Upper lobe of right lung (tissue), 1 donor: ENCODE results near the gene ERC1. TPM values are rescaled to one million over a fixed set of nuclear protein-coding genes. Genes with fewer than 3 reads are reported as not detected.
A peak's percentile ranks its signal among the peaks of the same experiment; 100 is the strongest.

Experiments
- ATAC-seq: fragments of 200-7000 bp; cut with Tn5 transposase; one replicate; pipeline ENCODE4 v1.9.1; 2020; ENCODE audit warnings: mild to moderate bottlenecking, moderate library complexity
- DNase-seq: peaks from one replicate; pipeline ENCODE4 v3.0.0-alpha.2; 2020
- H3K27ac ChIP-seq: fragments of 200-600 bp; one replicate; pipeline ENCODE4 v1.8.0; 2022
- H3K27me3 ChIP-seq: fragments of 200-600 bp; one replicate; pipeline ENCODE4 v1.8.0; 2022; ENCODE audit warnings: mild to moderate bottlenecking
- H3K36me3 ChIP-seq: fragments of 200-600 bp; one replicate; pipeline ENCODE4 v1.8.0; 2022
- H3K4me1 ChIP-seq: fragments of 200-600 bp; one replicate; pipeline ENCODE4 v1.8.0; 2022
- H3K4me3 ChIP-seq: fragments of 200-600 bp; one replicate; pipeline ENCODE4 v1.8.0; 2022; ENCODE audit warnings: mild to moderate bottlenecking
- H3K9me3 ChIP-seq: fragments of 200-600 bp; one replicate; pipeline ENCODE4 v1.8.0; 2022
- intact Hi-C: fragments of 100-400 bp; cut with DNase I; formaldehyde crosslinking; loops from one replicate; pipeline ENCODE4 v1.11.0; 2022
- total RNA-seq: library from RNA; stranded (reverse); fragmentation: NEBNext Ultra II Directional; extraction: Animal tissue kit (Norgen Biotek cat#: 25700); gene quantifications from one replicate; pipeline ENCODE4 v1.2.1, GENCODE V29; 2021
- TF ChIP-seq, protein P1 (sequence below): fragments of 200-600 bp; IDR thresholded peaks from one replicate; pipeline ENCODE4 v1.8.0; 2022; ENCODE audit warnings: antibody characterized with exemption
- donor health status: DM: no; HTN: yes; CAD: no; lungs with severe emphysema.

ERC1 gene
- total RNA-seq, 1 donor from 2014 or later = 54.3 TPM

DNA sequence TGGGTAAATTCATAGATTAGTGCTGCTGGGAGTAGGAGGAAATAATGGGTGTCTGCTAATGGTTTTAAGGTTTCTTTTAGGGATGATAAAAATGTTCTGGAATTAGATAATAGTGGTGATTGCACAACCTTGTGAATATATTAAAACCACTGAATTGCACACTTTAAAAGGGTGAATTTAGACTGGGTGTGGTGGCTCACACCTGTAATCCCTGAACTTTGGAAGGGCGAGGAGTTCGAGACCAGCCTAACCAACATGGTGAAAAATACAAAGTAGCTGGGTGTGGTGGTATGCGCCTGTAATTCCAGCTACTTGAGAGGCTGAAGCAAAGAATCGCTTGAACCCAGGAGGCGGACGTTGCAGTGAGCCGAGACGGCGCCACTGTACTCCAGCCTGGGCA lies 42.8 kb upstream of the ERC1 start:
- DNase-seq = no peak
- H3K9me3 ChIP-seq = no peaks in the 10 kb centered on the region
- peak overlapping the region; percentile 82 for H3K4me3 ChIP-seq
- H3K36me3 ChIP-seq = no peaks in the 10 kb centered on the region
- peaks cover 10% of the 10 kb centered on the region for H3K4me1 ChIP-seq
- H3K27me3 ChIP-seq = no peaks in the 10 kb centered on the region
- TF ChIP-seq, protein P1, sequence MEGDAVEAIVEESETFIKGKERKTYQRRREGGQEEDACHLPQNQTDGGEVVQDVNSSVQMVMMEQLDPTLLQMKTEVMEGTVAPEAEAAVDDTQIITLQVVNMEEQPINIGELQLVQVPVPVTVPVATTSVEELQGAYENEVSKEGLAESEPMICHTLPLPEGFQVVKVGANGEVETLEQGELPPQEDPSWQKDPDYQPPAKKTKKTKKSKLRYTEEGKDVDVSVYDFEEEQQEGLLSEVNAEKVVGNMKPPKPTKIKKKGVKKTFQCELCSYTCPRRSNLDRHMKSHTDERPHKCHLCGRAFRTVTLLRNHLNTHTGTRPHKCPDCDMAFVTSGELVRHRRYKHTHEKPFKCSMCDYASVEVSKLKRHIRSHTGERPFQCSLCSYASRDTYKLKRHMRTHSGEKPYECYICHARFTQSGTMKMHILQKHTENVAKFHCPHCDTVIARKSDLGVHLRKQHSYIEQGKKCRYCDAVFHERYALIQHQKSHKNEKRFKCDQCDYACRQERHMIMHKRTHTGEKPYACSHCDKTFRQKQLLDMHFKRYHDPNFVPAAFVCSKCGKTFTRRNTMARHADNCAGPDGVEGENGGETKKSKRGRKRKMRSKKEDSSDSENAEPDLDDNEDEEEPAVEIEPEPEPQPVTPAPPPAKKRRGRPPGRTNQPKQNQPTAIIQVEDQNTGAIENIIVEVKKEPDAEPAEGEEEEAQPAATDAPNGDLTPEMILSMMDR = no peak
- ATAC-seq = no peak
- intact Hi-C loops = no loop called here
- no peak overlapping the region for H3K27ac ChIP-seq

GRCh38 chr12:949453-950191 lies 41.4 kb upstream of the ERC1 start, which contains the start of gene RAD52:
Gene RAD52 (minus strand): TSS chr12:949694. CDS start chr12:933058, 16,636 bp downstream.
- peak within 1 kb of the TSS; percentile 82 for H3K4me3 ChIP-seq
- H3K36me3 ChIP-seq = no peaks in the 10 kb centered on the region
- TF ChIP-seq, protein P1 = peak; percentile 97
- peaks cover 10% of the 10 kb centered on the region for H3K4me1 ChIP-seq
- DNase-seq = peak; percentile 98
- no peaks in the 10 kb centered on the region for H3K9me3 ChIP-seq
- peak; percentile 97 for ATAC-seq
- intact Hi-C loops = loop anchor here (5.0 kb wide), 1 partner anchor 382 kb away; no protein-coding TSS in a partner anchor
- no peaks in the 10 kb centered on the region for H3K27me3 ChIP-seq
- peak within 1 kb of the TSS; percentile 89 for H3K27ac ChIP-seq

- no peak for DNase-seq
- no peaks in the 10 kb centered on the region for H3K27me3 ChIP-seq
- TF ChIP-seq, protein P1 = no peak
- no peak overlapping the region for H3K27ac ChIP-seq
- ATAC-seq = no peak
- intact Hi-C loops = loop anchor here (5.0 kb wide), 1 partner anchor 384 kb away; no protein-coding TSS in a partner anchor
- H3K36me3 ChIP-seq = no peaks in the 10 kb centered on the region
- no peak overlapping the region for H3K4me3 ChIP-seq
- peaks cover 10% of the 10 kb centered on the region for H3K4me1 ChIP-seq
- H3K9me3 ChIP-seq = no peaks in the 10 kb centered on the region
Measured at GRCh38 chr12:951176-951575, 39.8 kb upstream of the ERC1 start.

DNA sequence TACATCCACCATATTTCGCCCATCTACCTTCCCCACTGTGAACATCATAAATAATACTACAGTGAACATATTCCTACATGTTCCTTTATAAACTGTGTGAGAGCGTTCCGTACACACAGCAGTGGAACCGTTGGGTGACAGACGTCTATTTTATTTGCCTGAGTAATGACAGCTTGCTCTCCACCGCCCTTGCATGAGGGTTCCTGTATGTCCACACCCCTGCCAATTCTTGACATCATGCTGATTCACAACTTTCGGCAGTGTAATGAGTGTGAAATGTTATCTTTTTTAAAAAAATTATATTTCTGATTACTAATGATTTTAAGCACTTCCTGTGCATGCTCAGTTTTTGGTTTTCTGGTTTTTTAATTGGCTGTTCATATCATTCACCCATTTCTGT lies 37.2 kb upstream of the ERC1 start:
- H3K9me3 ChIP-seq = no peaks in the 10 kb centered on the region
- no peaks in the 10 kb centered on the region for H3K4me1 ChIP-seq
- TF ChIP-seq, protein P1 = no peak
- intact Hi-C loops = loop anchor here (5.0 kb wide), 1 partner anchor 386 kb away; no protein-coding TSS in a partner anchor
- no peaks in the 10 kb centered on the region for H3K27me3 ChIP-seq
- H3K4me3 ChIP-seq = no peak overlapping the region
- H3K27ac ChIP-seq = no peak overlapping the region
- no peak for DNase-seq
- H3K36me3 ChIP-seq = no peaks in the 10 kb centered on the region
- ATAC-seq = no peak

GRCh38 chr12:954741-955140 lies 36.3 kb upstream of the ERC1 start:
- ATAC-seq (no peak), DNase-seq (no peak)
- Histone ChIP-seq H3K27me3 (no peaks in the 10 kb centered on the region), H3K4me1 (no peaks in the 10 kb centered on the region), H3K27ac (no peak overlapping the region), H3K4me3 (no peak overlapping the region), H3K36me3 (no peaks in the 10 kb centered on the region), H3K9me3 (no peaks in the 10 kb centered on the region)
- intact Hi-C loops = loop anchor here (5.0 kb wide), 1 partner anchor 387 kb away; no protein-coding TSS in a partner anchor
- TF ChIP-seq, protein P1 = no peak
